ENCODE measurements around the gene TCFL5.

The TCFL5 gene

GRCh38 chr20:62832951-62833391 is 28.7 kb downstream of the TCFL5 start:
- DNase-seq (ENCODE audit: low spot score), result peak; percentile 64

GRCh38 chr20:62832212-62832922 is 29.3 kb downstream of the TCFL5 start:
- peak; percentile 66 for DNase-seq (ENCODE audit: low spot score)

GRCh38 chr20:62831854-62832211 is 29.8 kb downstream of the TCFL5 start:
- no peak for DNase-seq (ENCODE audit: low spot score)

GRCh38 chr20:62831361-62831788 is 30.2 kb downstream of the TCFL5 start:
- DNase-seq (ENCODE audit: low spot score), result no peak

- DNase-seq (ENCODE audit: low spot score), result no peak
Observed at GRCh38 chr20:62830821-62831220, 30.8 kb downstream of the TCFL5 start.

GRCh38 chr20:62830251-62830650 is 31.4 kb downstream of the TCFL5 start:
- no peak for DNase-seq (ENCODE audit: low spot score)

- DNase-seq (ENCODE audit: low spot score), result no peak
Observed at GRCh38 chr20:62829231-62830230, 32.1 kb downstream of the TCFL5 start.

- DNase-seq (ENCODE audit: low spot score), result no peak
Observed at GRCh38 chr20:62828511-62829230, 33.0 kb downstream of the TCFL5 start.

GRCh38 chr20:62828051-62828450 is 33.6 kb downstream of the TCFL5 start:
- no peak for DNase-seq (ENCODE audit: low spot score)

GRCh38 chr20:62827311-62828038 is 34.1 kb downstream of the TCFL5 start:
- no peak for DNase-seq (ENCODE audit: low spot score)

GRCh38 chr20:62826646-62827310 is 34.8 kb downstream of the TCFL5 start:
- no peak for DNase-seq (ENCODE audit: low spot score)

- no peak for DNase-seq (ENCODE audit: low spot score)
Observed at GRCh38 chr20:62825986-62826645, 35.5 kb downstream of the TCFL5 start.

GRCh38 chr20:62825333-62825985 is 36.2 kb downstream of the TCFL5 start:
- no peak for DNase-seq (ENCODE audit: low spot score)

- DNase-seq (ENCODE audit: low spot score), result no peak
Observed at GRCh38 chr20:62824476-62825332, 36.9 kb downstream of the TCFL5 start.

GRCh38 chr20:62823688-62824475 is 37.7 kb downstream of the TCFL5 start:
- DNase-seq (ENCODE audit: low spot score), result no peak

- DNase-seq (ENCODE audit: low spot score), result no peak
Observed at GRCh38 chr20:62822788-62823651, 38.6 kb downstream of the TCFL5 start.

GRCh38 chr20:62822239-62822787 is 39.3 kb downstream of the TCFL5 start:
- DNase-seq (ENCODE audit: low spot score), result no peak
